Uterus (tissue), 4 donors: Measurements from ENCODE around the gene POU2F1. TPM values are rescaled to one million over a fixed set of nuclear protein-coding genes. Genes with fewer than 3 reads are reported as not detected.

Experiments
- DNase-seq, 2 donors: peaks; one replicate each; pipeline ENCODE4 v3.0.0-alpha.2; 2019 to 2020
- H3K27ac ChIP-seq, 2 donors: fragments of 200-600 bp; sonication (generic); 1 replicate in 1 of 2; 2 replicates in 1 of 2; pipeline ENCODE4 v1.5.1; 2016 to 2018
- H3K27me3 ChIP-seq, 2 donors: fragments of 200-600 bp; sonication (generic); one replicate each; pipeline ENCODE4 v1.5.1; 2018 to 2019; ENCODE audit warnings: control low read depth in 1 of 2
- H3K36me3 ChIP-seq, 2 donors: fragments of 200-600 bp; sonication (generic); one replicate each; pipeline ENCODE4 v1.5.1; 2019; ENCODE audit warnings: control low read depth in 1 of 2
- H3K4me1 ChIP-seq, 2 donors: fragments of 200-600 bp; sonication (generic); one replicate each; pipeline ENCODE4 v1.5.1; 2018 to 2019; ENCODE audit warnings: control low read depth in 1 of 2
- H3K4me3 ChIP-seq, 2 donors: fragments of 200-600 bp; sonication (generic); 1 replicate in 1 of 2; 2 replicates in 1 of 2; pipeline ENCODE4 v1.5.1; 2018 to 2019; ENCODE audit warnings: mild to moderate bottlenecking in 1 of 2
- H3K9me3 ChIP-seq, 2 donors: fragments of 200-600 bp; sonication (generic); one replicate each; pipeline ENCODE4 v1.5.1; 2019; ENCODE audit warnings: control low read depth in 1 of 2
- POLR2A ChIP-seq, 2 donors: fragments of 450-650 bp; IDR thresholded peaks; one replicate each; pipeline ENCODE4 v1.6.1; 2016; ENCODE audit warnings: antibody characterized with exemption in 2 of 2, mild to moderate bottlenecking in 1 of 2, moderate library complexity in 1 of 2
- intact Hi-C: fragments of 100-400 bp; cut with DNase I; formaldehyde crosslinking; loops from one replicate; pipeline ENCODE4 v1.15.1; 2023; ENCODE audit warnings: low total_unique reads
- total RNA-seq, 4 donors: library from RNA; depleted of rRNA in 3 of 4; stranded (reverse); fragments of >200 nt in 3 of 4; gene quantifications; one replicate each; pipeline versions ENCODE4 v1.1.0 to v1.2.4, GENCODE V29; 2014 to 2023
- TF ChIP-seq, protein P1 (sequence below), 4 experiments: fragments of 200-600 bp in 2 of 4; fragments of 450-650 bp in 2 of 4; sonication (generic) in 2 of 4; IDR thresholded peaks; one replicate each; pipeline ENCODE4 v1.5.1; 2016 to 2019; ENCODE audit warnings: antibody characterized with exemption in 4 of 4, mild to moderate bottlenecking in 2 of 4, moderate library complexity in 1 of 4
- donor health status: DM: yes; HTN: yes; CAD: no.

Gene POU2F1
- total RNA-seq, 4 donors from 2014 or later: 9.7 to 50.8 (median 32.2) TPM

DNA sequence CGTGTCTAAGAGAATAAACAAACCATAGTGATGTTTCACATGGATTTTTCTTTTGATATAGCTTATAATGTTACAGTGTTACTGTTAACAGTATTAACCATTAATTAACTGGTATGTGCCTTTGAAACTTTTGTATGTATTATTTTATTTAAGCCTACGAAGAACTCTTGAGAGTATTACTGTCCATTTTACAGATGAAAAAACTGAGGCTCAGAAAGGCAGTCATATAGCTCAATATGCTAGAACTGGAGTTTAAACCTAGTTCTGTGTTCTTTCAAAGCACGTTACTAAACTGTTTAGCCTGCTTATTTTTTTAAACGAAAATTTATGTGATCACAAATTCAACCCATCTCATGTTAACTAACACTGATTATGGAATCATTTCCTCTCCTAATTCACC lies 83.5 kb downstream of the POU2F1 start:
- Histone ChIP-seq H3K4me3 (no peak overlapping the region), H3K27ac (no peak overlapping the region), H3K9me3 (no peaks in the 10 kb centered on the region), H3K27me3 (no peaks in the 10 kb centered on the region), H3K36me3 (no peaks in the 10 kb centered on the region), H3K4me1 (no peaks in the 10 kb centered on the region)
- DNase-seq: no peak
- intact Hi-C loops: no loop called here
- TF ChIP-seq POLR2A (IDR thresholded peaks at IDR 0.05): no peak
- TF ChIP-seq, protein P1, sequence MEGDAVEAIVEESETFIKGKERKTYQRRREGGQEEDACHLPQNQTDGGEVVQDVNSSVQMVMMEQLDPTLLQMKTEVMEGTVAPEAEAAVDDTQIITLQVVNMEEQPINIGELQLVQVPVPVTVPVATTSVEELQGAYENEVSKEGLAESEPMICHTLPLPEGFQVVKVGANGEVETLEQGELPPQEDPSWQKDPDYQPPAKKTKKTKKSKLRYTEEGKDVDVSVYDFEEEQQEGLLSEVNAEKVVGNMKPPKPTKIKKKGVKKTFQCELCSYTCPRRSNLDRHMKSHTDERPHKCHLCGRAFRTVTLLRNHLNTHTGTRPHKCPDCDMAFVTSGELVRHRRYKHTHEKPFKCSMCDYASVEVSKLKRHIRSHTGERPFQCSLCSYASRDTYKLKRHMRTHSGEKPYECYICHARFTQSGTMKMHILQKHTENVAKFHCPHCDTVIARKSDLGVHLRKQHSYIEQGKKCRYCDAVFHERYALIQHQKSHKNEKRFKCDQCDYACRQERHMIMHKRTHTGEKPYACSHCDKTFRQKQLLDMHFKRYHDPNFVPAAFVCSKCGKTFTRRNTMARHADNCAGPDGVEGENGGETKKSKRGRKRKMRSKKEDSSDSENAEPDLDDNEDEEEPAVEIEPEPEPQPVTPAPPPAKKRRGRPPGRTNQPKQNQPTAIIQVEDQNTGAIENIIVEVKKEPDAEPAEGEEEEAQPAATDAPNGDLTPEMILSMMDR (IDR thresholded peaks at IDR 0.05): no peak

DNA sequence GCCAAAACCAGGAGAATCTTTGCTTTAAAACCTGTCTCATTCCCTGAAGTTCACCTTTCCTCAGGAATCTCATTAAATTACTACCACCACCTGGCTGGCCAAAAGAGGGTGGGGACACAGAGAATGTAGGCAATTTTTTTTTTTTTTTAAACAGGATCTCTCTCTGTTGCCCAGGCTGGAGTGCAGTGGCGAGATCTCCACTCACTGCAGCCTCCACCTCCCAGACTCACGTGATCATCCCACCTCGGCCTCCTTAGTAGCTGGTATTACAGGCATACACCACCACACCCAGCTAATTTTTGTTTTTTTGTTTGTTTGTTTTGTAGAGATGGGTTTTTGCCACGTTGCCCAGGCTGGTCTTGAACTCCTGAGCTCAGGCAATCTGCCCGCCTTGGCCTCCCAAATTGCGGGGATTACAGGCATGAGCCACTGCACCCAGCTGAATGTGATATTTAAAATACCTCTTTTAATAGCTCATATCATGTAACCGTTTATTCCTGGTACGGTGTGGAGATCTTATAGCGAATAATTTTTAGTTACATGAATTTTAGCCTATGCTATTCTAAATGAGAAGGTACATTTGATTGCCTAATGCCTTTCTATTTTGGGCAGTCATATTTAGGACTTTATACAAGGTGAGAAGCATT lies 84.5 kb downstream of the POU2F1 start:
- H3K4me1 ChIP-seq: no peaks in the 10 kb centered on the region
- intact Hi-C loops: no loop called here
- no peak for TF ChIP-seq POLR2A (IDR thresholded peaks at IDR 0.05)
- TF ChIP-seq, protein P1 (IDR thresholded peaks at IDR 0.05): no peak
- H3K36me3 ChIP-seq: no peaks in the 10 kb centered on the region
- H3K27me3 ChIP-seq: no peaks in the 10 kb centered on the region
- no peak overlapping the region for H3K4me3 ChIP-seq
- H3K9me3 ChIP-seq: no peaks in the 10 kb centered on the region
- no peak overlapping the region for H3K27ac ChIP-seq
- DNase-seq: no peak

- Histone ChIP-seq H3K36me3 (no peaks in the 10 kb centered on the region), H3K9me3 (no peaks in the 10 kb centered on the region), H3K4me3 (no peak overlapping the region), H3K27me3 (no peaks in the 10 kb centered on the region), H3K4me1 (peaks cover 0 to 6% of the 10 kb centered on the region in 2 donors), H3K27ac (no peak overlapping the region)
- no peak for TF ChIP-seq POLR2A (IDR thresholded peaks at IDR 0.05)
- TF ChIP-seq, protein P1 (IDR thresholded peaks at IDR 0.05): no peak
- intact Hi-C loops: no loop called here
- DNase-seq: no peak
These were observed 85.1 kb downstream of the POU2F1 start for GRCh38 chr1:167305706-167306277.

DNA sequence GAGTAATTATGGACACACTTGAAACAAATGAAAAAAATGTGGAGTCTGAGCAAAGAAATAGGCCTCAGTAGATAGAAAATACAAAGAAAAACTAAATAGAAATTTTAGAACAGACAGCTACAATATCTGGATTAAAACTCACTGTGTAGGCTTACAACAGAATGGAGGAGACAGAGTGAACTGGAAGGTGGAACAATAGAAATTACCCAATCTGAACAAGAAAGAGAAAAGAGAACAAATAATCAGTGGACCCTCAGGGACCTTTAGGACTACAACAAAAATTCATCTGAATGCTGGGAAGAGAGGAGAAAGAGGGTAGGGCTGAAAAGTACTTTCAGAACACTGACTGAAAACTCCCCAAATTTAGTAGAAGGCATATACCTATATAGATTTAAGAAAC lies 90.0 kb downstream of the POU2F1 start:
- intact Hi-C loops: no loop called here
- H3K4me1 ChIP-seq: peaks cover 0 to 7% of the 10 kb centered on the region in 2 donors
- H3K9me3 ChIP-seq: no peaks in the 10 kb centered on the region
- no peak for DNase-seq
- no peaks in the 10 kb centered on the region for H3K27me3 ChIP-seq
- H3K4me3 ChIP-seq: no peak overlapping the region
- H3K36me3 ChIP-seq: no peaks in the 10 kb centered on the region
- no peak overlapping the region for H3K27ac ChIP-seq
- TF ChIP-seq, protein P1 (IDR thresholded peaks at IDR 0.05): no peak
- no peak for TF ChIP-seq POLR2A (IDR thresholded peaks at IDR 0.05)

DNA sequence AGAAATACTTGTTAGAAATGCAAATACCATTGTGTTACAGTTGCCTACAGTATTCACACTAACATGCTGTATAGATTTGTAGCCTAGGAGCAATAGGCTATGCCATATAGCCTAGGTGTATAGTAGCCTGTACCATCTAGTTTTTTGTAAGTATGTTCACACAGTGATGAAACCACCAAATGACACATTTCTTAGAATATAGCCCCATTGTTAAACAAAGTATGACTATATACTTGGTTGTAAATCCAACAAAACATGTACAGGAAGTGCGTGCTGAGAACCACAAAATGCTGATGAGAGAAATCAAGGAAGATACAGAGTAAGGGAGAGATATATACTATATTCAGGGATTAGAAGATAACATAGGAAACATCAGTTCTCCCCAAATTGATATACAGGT lies 92.2 kb downstream of the POU2F1 start:
- H3K4me1 ChIP-seq: peaks cover 0 to 7% of the 10 kb centered on the region in 2 donors
- H3K9me3 ChIP-seq: no peaks in the 10 kb centered on the region
- no peaks in the 10 kb centered on the region for H3K36me3 ChIP-seq
- no peaks in the 10 kb centered on the region for H3K27me3 ChIP-seq
- TF ChIP-seq POLR2A (IDR thresholded peaks at IDR 0.05): no peak
- TF ChIP-seq, protein P1 (IDR thresholded peaks at IDR 0.05): no peak
- no peak overlapping the region for H3K27ac ChIP-seq
- DNase-seq: no peak
- H3K4me3 ChIP-seq: no peak overlapping the region
- intact Hi-C loops: no loop called here
